HepG2 (cell line): ENCODE measurements around the gene KCTD15. TPM values are rescaled to one million over a fixed set of nuclear protein-coding genes. Genes with fewer than 3 reads are reported as not detected.

Source experiments
- ATAC-seq: fragments of 200-7000 bp; cut with Tn5 transposase; 3 replicates; pipeline ENCODE4 v1.9.1; 2020; ENCODE audit warnings: mild to moderate bottlenecking, moderate library complexity
- BruUV-seq: library from RNA; stranded (reverse); fragments of 400-500 nt; replicated peaks from 2 replicates; lab custom pipeline; 2021; lab: Mats Ljungman, UMichigan
- CTCF ChIA-PET: fragments of 300-600 bp; formaldehyde crosslinking; extraction: SDS; loops from one replicate; lab custom pipeline; 2021; ENCODE audit warnings: low total read pairs, inconsistent platforms, low intra/inter-chr PET ratio; lab: Yijun Ruan, JAX
- POLR2A ChIA-PET: fragments of 350-600 bp; sonication (Branson Sonifier 250); formaldehyde crosslinking; loops from one replicate; lab custom pipeline; 2020; ENCODE audit warnings: antibody characterized with exemption, inconsistent platforms; lab: Yijun Ruan, JAX
- DNase-seq: peaks from one replicate; pipeline ENCODE4 v3.0.0-alpha.2; 2015; ENCODE audit warnings: low spot score
- FAIRE-seq: peaks from 3 replicates; lab custom pipeline; 2011; peaks lifted over from hg19 to GRCh38; lab: Jason Lieb, UNC
- H2AFZ ChIP-seq: one replicate; pipeline ENCODE4 v1.6.1; 2011; ENCODE audit warnings: low read length, inconsistent platforms
- H3K27ac ChIP-seq: fragments of 300-600 bp; 3 replicates; pipeline ENCODE4 v1.8.0; 2011; ENCODE audit warnings: mixed run types, mild to moderate bottlenecking, mixed read lengths, low read length, inconsistent platforms; ENCODE audit not compliant: insufficient read depth; ENCODE audit errors: extremely low read length
- H3K27me3 ChIP-seq, 2 experiments: fragments of 200-600 bp in 1 of 2; 2 replicates in 1 of 2; 3 replicates in 1 of 2; pipeline versions ENCODE4 v1.6.0 to v1.8.0; 2011; ENCODE audit warnings: low read length in 2 of 2, mild to moderate bottlenecking in 2 of 2, moderate library complexity in 2 of 2, inconsistent platforms in 1 of 2; ENCODE audit not compliant: insufficient read depth in 2 of 2, control insufficient read depth in 1 of 2
- H3K36me3 ChIP-seq, 2 experiments: fragments of 200-600 bp in 1 of 2; replicated peaks in 1 of 2; 2 replicates in 1 of 2; 3 replicates in 1 of 2; pipeline versions ENCODE4 v1.5.1 to v1.8.0; 2011; ENCODE audit warnings: low read length in 2 of 2, inconsistent platforms in 1 of 2; ENCODE audit not compliant: insufficient read depth in 2 of 2, control insufficient read depth in 1 of 2
- H3K4me1 ChIP-seq: 2 replicates; pipeline ENCODE4 v1.5.1; 2012; ENCODE audit warnings: low read length, inconsistent platforms; ENCODE audit not compliant: insufficient read depth
- H3K4me2 ChIP-seq: 2 replicates; pipeline ENCODE4 v1.6.0; 2011; ENCODE audit warnings: low read depth, low read length, inconsistent platforms
- H3K4me3 ChIP-seq, 3 experiments: fragments of 200-600 bp in 1 of 3; sonication (generic), shearing (Covaris generic) in 1 of 3; replicated peaks in 1 of 3; 2 replicates each; pipeline ENCODE4 v1.5.1; 2011 to 2016; ENCODE audit warnings: low read length in 3 of 3, inconsistent platforms in 2 of 3, low read depth in 2 of 3, mild to moderate bottlenecking in 2 of 3, control low read depth in 1 of 3, mixed read lengths in 1 of 3; ENCODE audit not compliant: insufficient read depth in 1 of 3
- H3K79me2 ChIP-seq: one replicate; pipeline ENCODE4 v1.6.1; 2011; ENCODE audit warnings: low read length, inconsistent platforms; ENCODE audit not compliant: insufficient read depth
- H3K9ac ChIP-seq: 2 replicates; pipeline ENCODE4 v1.6.0; 2011; ENCODE audit warnings: mild to moderate bottlenecking, low read depth, low read length, inconsistent platforms; ENCODE audit not compliant: insufficient read depth
- H3K9me3 ChIP-seq: 2 replicates; pipeline ENCODE4 v1.5.1; 2012; ENCODE audit warnings: mild to moderate bottlenecking, low read length
- H4K20me1 ChIP-seq: 2 replicates; pipeline ENCODE4 v1.6.0; 2011; ENCODE audit warnings: inconsistent platforms, mild to moderate bottlenecking, low read length, moderate library complexity; ENCODE audit not compliant: insufficient read depth
- ATM ChIP-seq: fragments of 450-650 bp; IDR thresholded peaks from 2 replicates; pipeline ENCODE4 v1.7.1; 2017; ENCODE audit warnings: mild to moderate bottlenecking, borderline replicate concordance
- BATF2 ChIP-seq: sonication (generic); formaldehyde crosslinking; IDR thresholded peaks from 2 replicates; pipeline ENCODE4 v1.8.0; 2022; ENCODE audit warnings: mild to moderate bottlenecking, missing genetic modification reagents, moderate library complexity
- GPN1 ChIP-seq: sonication (generic); formaldehyde crosslinking; IDR thresholded peaks from 2 replicates; pipeline ENCODE4 v1.5.1; 2020; ENCODE audit warnings: missing genetic modification reagents, borderline replicate concordance
- HNF4A ChIP-seq: sonication (generic); formaldehyde crosslinking; IDR thresholded peaks from 2 replicates; pipeline ENCODE4 v1.4.0; 2020; ENCODE audit warnings: missing genetic modification reagents
- IRF2 ChIP-seq: IDR thresholded peaks from 2 replicates; pipeline ENCODE4 v1.6.1; 2018; ENCODE audit warnings: missing genetic modification reagents, missing compliant biosample characterization
- MBD4 ChIP-seq: IDR thresholded peaks from 2 replicates; pipeline ENCODE4 v1.6.1; 2012; ENCODE audit warnings: low read length, inconsistent platforms, borderline replicate concordance
- MBNL3 ChIP-seq: fragments of 250-450 bp; sonication (Bioruptor Pico); conservative IDR thresholded peaks from 2 replicates; pipeline ENCODE4 v1.8.0; 2022; ENCODE audit warnings: mild to moderate bottlenecking, inconsistent platforms
- ZBTB44 ChIP-seq: sonication (generic); formaldehyde crosslinking; IDR thresholded peaks from 2 replicates; pipeline ENCODE4 v1.4.0; 2020; ENCODE audit warnings: missing genetic modification reagents
- ZFP36L1 ChIP-seq: sonication (generic); formaldehyde crosslinking; IDR thresholded peaks from 2 replicates; pipeline ENCODE4 v1.8.0; 2022; ENCODE audit warnings: mild to moderate bottlenecking, missing genetic modification reagents, moderate library complexity
- ZNF143 ChIP-seq: sonication (generic); formaldehyde crosslinking; IDR thresholded peaks from 2 replicates; pipeline ENCODE4 v1.4.0; 2020; ENCODE audit warnings: missing genetic modification reagents
- ZNF326 ChIP-seq: sonication (generic); formaldehyde crosslinking; IDR thresholded peaks from 2 replicates; pipeline ENCODE4 v1.4.0; 2020; ENCODE audit warnings: missing genetic modification reagents, borderline replicate concordance
- ZNF547 ChIP-seq: sonication (generic); formaldehyde crosslinking; IDR thresholded peaks from 2 replicates; pipeline ENCODE4 v1.5.1; 2020; ENCODE audit warnings: mild to moderate bottlenecking, missing genetic modification reagents
- ZNF598 ChIP-seq: sonication (generic); formaldehyde crosslinking; IDR thresholded peaks from 2 replicates; pipeline ENCODE4 v1.5.1; 2020; ENCODE audit warnings: mild to moderate bottlenecking, missing genetic modification reagents, borderline replicate concordance
- ZNF672 ChIP-seq: sonication (generic); formaldehyde crosslinking; IDR thresholded peaks from 2 replicates; pipeline ENCODE4 v1.8.1; 2022; ENCODE audit warnings: missing genetic modification reagents
- ZNF841 ChIP-seq: sonication (generic); formaldehyde crosslinking; IDR thresholded peaks from 2 replicates; pipeline ENCODE4 v1.8.1; 2023; ENCODE audit warnings: missing genetic modification reagents, borderline replicate concordance
- WGBS: methylation state at CpG from one replicate; pipeline ENCODE4 v1.1.6; 2017; ENCODE audit warnings: low lambda C conversion rate; 5-methylcytosine and 5-hydroxymethylcytosine counted together
- in situ Hi-C: cut with HindIII; loops from 2 replicates; pipeline ENCODE4 v1.10.0; 2017; ENCODE audit warnings: low pct_unique_long_range_greater_than_20kb; ENCODE audit not compliant: extremely low pct_ligation_motif_present
- intact Hi-C: fragments of 100-400 bp; cut with micrococcal nuclease; formaldehyde crosslinking; loops from one replicate; pipeline ENCODE4 v1.10.0; 2022; ENCODE audit not compliant: unreplicated experiment
- polyA plus RNA-seq, 8 experiments: library from polyadenylated mRNA; depleted of rRNA in 3 of 8; stranded (reverse) in 7 of 8; unstranded in 1 of 8; fragments of >200 nt; fragmentation: Illumina TruSeq in 4 of 8; extraction: Trizol in 4 of 8; gene quantifications; 2 replicates each; pipeline versions ENCODE4 v1.2.1 to v1.2.3, GENCODE V29; 2011 to 2016; ENCODE audit warnings: low read depth in 4 of 8, missing spikeins in 1 of 8, mixed read lengths in 1 of 8; ENCODE audit not compliant: insufficient read depth in 1 of 8
- total RNA-seq, 5 experiments: library from RNA; depleted of rRNA; stranded (reverse); fragments of >200 nt; fragmentation: Illumina TruSeq; extraction: Trizol; gene quantifications; 2 replicates each; pipeline ENCODE4 v1.2.3, GENCODE V29; 2016; ENCODE audit warnings: low read depth in 1 of 5
- TF ChIP-seq, protein P1 (sequence below): sonication (generic); formaldehyde crosslinking; conservative IDR thresholded peaks from 2 replicates; pipeline ENCODE4 v1.8.1; 2023; ENCODE audit warnings: missing genetic modification reagents

KCTD15 gene
- total and polyA plus RNA-seq, 2 of the 13 experiments (the other 11 are each of a cell fraction or from before 2014, with no cell fraction given): 13.2 to 16.7 TPM

DNA sequence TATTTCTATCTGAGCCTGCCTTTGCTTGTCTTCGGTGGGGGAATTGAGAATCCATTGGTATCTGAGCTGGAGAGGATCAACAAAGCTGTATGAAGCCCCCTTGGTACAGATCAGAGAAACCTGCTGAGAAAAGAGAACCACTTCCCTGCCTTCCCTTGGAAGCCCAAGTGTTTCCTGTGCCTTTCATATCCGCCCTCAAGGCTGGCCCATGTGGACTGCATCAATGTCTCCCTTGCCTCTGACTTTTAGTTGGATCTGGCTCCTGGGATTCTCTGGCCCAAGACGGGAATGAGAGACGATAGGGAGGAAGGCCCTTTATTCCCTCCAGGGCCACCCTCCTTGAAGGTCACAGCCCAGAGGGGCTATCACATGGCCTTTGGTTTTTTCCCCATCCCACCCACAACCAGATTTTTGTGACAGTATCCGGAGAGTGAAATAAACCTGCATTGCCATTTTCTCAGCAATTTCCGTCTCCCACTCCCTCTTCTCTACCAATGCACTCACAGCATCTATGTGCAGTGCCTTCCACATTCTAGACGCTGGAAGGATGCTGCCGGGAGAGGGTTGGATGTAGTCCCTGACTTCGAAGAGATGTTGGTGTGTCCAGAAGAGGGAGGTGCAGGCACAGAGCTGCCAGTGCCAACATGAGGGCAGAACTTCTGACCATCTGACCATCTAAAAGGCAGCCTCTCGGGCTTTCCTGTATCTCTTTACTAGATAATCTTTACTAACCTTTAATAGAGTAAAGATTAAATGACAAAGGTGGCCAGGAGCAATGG lies 63.8 kb downstream of the KCTD15 start:
- 28% methylated on average over 9 of the region's 10 CpGs for WGBS
- no peak overlapping the region for H3K9ac ChIP-seq
- in situ Hi-C loops (no loop called here), intact Hi-C loops (no loop called here)
- no peak overlapping the region for H3K4me3 ChIP-seq
- no peaks in the 10 kb centered on the region for H3K79me2 ChIP-seq
- no peak overlapping the region for H2AFZ ChIP-seq
- no peaks in the 10 kb centered on the region for H4K20me1 ChIP-seq
- TF ChIP-seq ZNF326 (CRISPR knock-in tag): no peak
- TF ChIP-seq IRF2: no peak
- TF ChIP-seq MBD4: no peak
- TF ChIP-seq ZFP36L1 (CRISPR knock-in tag): no peak
- no peak for TF ChIP-seq ATM
- TF ChIP-seq BATF2 (CRISPR knock-in tag): no peak
- TF ChIP-seq ZNF547: no peak
- no TSS peak for BruUV-seq
- CTCF ChIA-PET: no interaction called here
- H3K36me3 ChIP-seq: no peaks in the 10 kb centered on the region
- no peak for DNase-seq
- H3K4me2 ChIP-seq: no peak overlapping the region
- H3K9me3 ChIP-seq: no peaks in the 10 kb centered on the region
- H3K27ac ChIP-seq: no peak overlapping the region
- H3K4me1 ChIP-seq: no peaks in the 10 kb centered on the region
- no peak for FAIRE-seq
- POLR2A ChIA-PET: no interaction called here
- no peak for ATAC-seq
- peaks cover 1 to 20% of the 10 kb centered on the region in 2 experiments; a peak in 3 of 5 replicates for H3K27me3 ChIP-seq

DNA sequence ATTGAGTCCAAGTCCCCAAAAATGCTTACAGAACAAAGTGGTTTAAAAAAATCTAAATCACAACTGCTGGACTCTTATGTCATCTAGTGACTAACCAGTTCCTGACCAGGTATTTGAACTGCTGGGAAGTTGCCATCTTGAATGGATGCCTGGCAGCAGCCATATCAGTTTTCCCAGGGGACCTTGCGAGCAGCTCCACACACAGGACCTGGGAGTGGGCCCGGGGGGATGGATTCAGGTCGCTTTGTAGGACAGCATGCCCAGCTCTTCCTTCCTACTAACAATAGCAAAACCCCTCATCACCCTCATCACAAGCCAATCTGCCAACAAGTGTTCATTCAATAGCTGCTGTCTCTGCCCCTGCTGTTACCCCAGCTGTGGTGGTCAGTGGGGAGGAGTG lies 65.3 kb downstream of the KCTD15 start:
- intact Hi-C loops (no loop called here), in situ Hi-C loops (no loop called here)
- BruUV-seq: no TSS peak
- no peak for DNase-seq
- Histone ChIP-seq H3K4me2 (no peak overlapping the region), H3K27me3 (peaks cover 1 to 26% of the 10 kb centered on the region in 2 experiments; a peak in 3 of 5 replicates), H2AFZ (no peak overlapping the region), H3K79me2 (no peaks in the 10 kb centered on the region), H3K9me3 (no peaks in the 10 kb centered on the region), H4K20me1 (no peaks in the 10 kb centered on the region), H3K9ac (no peak overlapping the region), H3K4me3 (no peak overlapping the region), H3K27ac (no peak overlapping the region), H3K4me1 (no peaks in the 10 kb centered on the region), H3K36me3 (no peaks in the 10 kb centered on the region)
- ChIA-PET CTCF (no interaction called here), POLR2A (no interaction called here)
- no peak for FAIRE-seq
- ATAC-seq: no peak
- WGBS: 43% methylated on average over 2 of the region's 3 CpGs
- no peak for TF ChIP-seq HNF4A (CRISPR knock-in tag)
- TF ChIP-seq ZNF143 (CRISPR knock-in tag): no peak
- TF ChIP-seq ZNF841: no peak
- TF ChIP-seq, protein P1, sequence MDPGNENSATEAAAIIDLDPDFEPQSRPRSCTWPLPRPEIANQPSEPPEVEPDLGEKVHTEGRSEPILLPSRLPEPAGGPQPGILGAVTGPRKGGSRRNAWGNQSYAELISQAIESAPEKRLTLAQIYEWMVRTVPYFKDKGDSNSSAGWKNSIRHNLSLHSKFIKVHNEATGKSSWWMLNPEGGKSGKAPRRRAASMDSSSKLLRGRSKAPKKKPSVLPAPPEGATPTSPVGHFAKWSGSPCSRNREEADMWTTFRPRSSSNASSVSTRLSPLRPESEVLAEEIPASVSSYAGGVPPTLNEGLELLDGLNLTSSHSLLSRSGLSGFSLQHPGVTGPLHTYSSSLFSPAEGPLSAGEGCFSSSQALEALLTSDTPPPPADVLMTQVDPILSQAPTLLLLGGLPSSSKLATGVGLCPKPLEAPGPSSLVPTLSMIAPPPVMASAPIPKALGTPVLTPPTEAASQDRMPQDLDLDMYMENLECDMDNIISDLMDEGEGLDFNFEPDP (CRISPR knock-in tag): no peak
- TF ChIP-seq ZNF672: no peak
- no peak for TF ChIP-seq MBNL3
- TF ChIP-seq ZBTB44 (CRISPR knock-in tag): no peak
- TF ChIP-seq GPN1 (CRISPR knock-in tag): no peak
- TF ChIP-seq ZNF598 (CRISPR knock-in tag): no peak
